Spleen (tissue), 11 donors: ENCODE results near the gene VASN. TPM values are rescaled to one million over a fixed set of nuclear protein-coding genes. Genes with fewer than 3 reads are reported as not detected.
"Not testable (repeated sequence)": the region's sequence is repeated elsewhere in the genome, so short reads cannot be mapped to it uniquely, and the experiment has no call there.

Source experiments
- DNase-seq: peaks from one replicate; pipeline ENCODE4 v3.0.0-alpha.2; 2020
- H3K27ac ChIP-seq, 8 donors: fragments of 200-600 bp; sonication (generic) in 7 of 8; 1 replicate in 4 of 8; 2 replicates in 4 of 8; pipeline versions ENCODE4 v1.5.0 to v1.8.0; 2016 to 2021; ENCODE audit warnings: inconsistent platforms in 4 of 8, mild to moderate bottlenecking in 4 of 8, moderate library complexity in 1 of 8
- H3K27me3 ChIP-seq, 7 donors: fragments of 200-600 bp; sonication (generic) in 6 of 7; replicated peaks in 1 of 7; 1 replicate in 4 of 7; 2 replicates in 3 of 7; pipeline versions ENCODE4 v1.5.0 to v1.8.0; 2016 to 2021; ENCODE audit warnings: inconsistent platforms in 3 of 7, mild to moderate bottlenecking in 1 of 7
- H3K36me3 ChIP-seq, 6 donors: fragments of 200-600 bp; sonication (generic) in 5 of 6; 1 replicate in 4 of 6; 2 replicates in 2 of 6; pipeline versions ENCODE4 v1.5.0 to v1.8.0; 2016 to 2021; ENCODE audit warnings: inconsistent platforms in 2 of 6
- H3K4me1 ChIP-seq, 6 donors: fragments of 200-600 bp; sonication (generic) in 5 of 6; 1 replicate in 3 of 6; 2 replicates in 3 of 6; pipeline versions ENCODE4 v1.5.0 to v1.8.0; 2016 to 2021; ENCODE audit warnings: inconsistent platforms in 3 of 6
- H3K4me3 ChIP-seq, 8 donors: fragments of 200-600 bp; sonication (generic) in 7 of 8; 1 replicate in 4 of 8; 2 replicates in 4 of 8; pipeline versions ENCODE4 v1.5.0 to v1.8.0; 2016 to 2021; ENCODE audit warnings: inconsistent platforms in 4 of 8, mild to moderate bottlenecking in 4 of 8, moderate library complexity in 2 of 8
- H3K9me3 ChIP-seq, 8 donors: fragments of 200-600 bp; sonication (generic) in 7 of 8; 1 replicate in 4 of 8; 2 replicates in 4 of 8; pipeline versions ENCODE4 v1.5.0 to v1.8.0; 2016 to 2021; ENCODE audit warnings: inconsistent platforms in 4 of 8
- POLR2A ChIP-seq, 3 donors: fragments of 450-650 bp; IDR thresholded peaks; one replicate each; pipeline ENCODE4 v1.5.1; 2017; ENCODE audit warnings: antibody characterized with exemption in 3 of 3, mild to moderate bottlenecking in 1 of 3
- POLR2AphosphoS5 ChIP-seq, 3 donors: sonication (generic); formaldehyde crosslinking; IDR thresholded peaks; one replicate each; pipeline ENCODE4 v1.5.1; 2017; ENCODE audit warnings: antibody characterized with exemption in 3 of 3
- WGBS, 5 donors: extraction: QIAGEN DNeasy Blood & Tissue Kit in 3 of 5; methylation state at CpG; one replicate each; pipeline versions ENCODE4 v1.1.5 to v1.1.7; 2013 to 2018; 5-methylcytosine and 5-hydroxymethylcytosine counted together
- intact Hi-C: fragments of 100-400 bp; cut with DNase I; formaldehyde crosslinking; loops from one replicate; pipeline ENCODE4 v1.15.0; 2023; ENCODE audit warnings: low total_unique reads
- polyA plus RNA-seq, 3 donors: library from polyadenylated mRNA; stranded (reverse); fragments of 200-250 nt; gene quantifications; one replicate each; pipeline ENCODE4 v1.2.1, GENCODE V29; 2013
- total RNA-seq, 7 donors: library from RNA; depleted of rRNA in 3 of 7; stranded (reverse); fragments of >200 nt in 3 of 7; fragmentation: NEBNext Ultra II Directional in 4 of 7; extraction: Animal tissue kit (Norgen Biotek cat#: 25700) in 4 of 7; gene quantifications; one replicate each; pipeline versions ENCODE4 v1.1.0 to v1.2.1, GENCODE V29; 2016 to 2021
- TF ChIP-seq, protein P1 (sequence below), 11 experiments: fragments of 200-600 bp in 7 of 11; fragments of 450-650 bp in 4 of 11; sonication (generic) in 4 of 11; IDR thresholded peaks in 8 of 11; conservative IDR thresholded peaks in 3 of 11; 1 replicate in 7 of 11; 2 replicates in 4 of 11; pipeline versions ENCODE4 v1.4.0 to v1.8.0; 2016 to 2021; ENCODE audit warnings: antibody characterized with exemption in 11 of 11, inconsistent platforms in 4 of 11, mild to moderate bottlenecking in 1 of 11
- donor health status: healthy with polysubstance abuse.
- donor health status: DM: no; HTN: no; CAD: no; lungs with moderate emphysema.
- donor health status: DM: no; HTN: no; CAD: no.
- donor health status: Bipolar disorder and iron deficiency.
- donor health status: healthy.
- donor health status: DM: no; HTN: no; CAD: no.
- donor health status: DM: yes; HTN: yes; CAD: no.

VASN gene
- total and polyA plus RNA-seq, 10 donors = 2.0 to 24.9 (median 11.2) TPM

DNA sequence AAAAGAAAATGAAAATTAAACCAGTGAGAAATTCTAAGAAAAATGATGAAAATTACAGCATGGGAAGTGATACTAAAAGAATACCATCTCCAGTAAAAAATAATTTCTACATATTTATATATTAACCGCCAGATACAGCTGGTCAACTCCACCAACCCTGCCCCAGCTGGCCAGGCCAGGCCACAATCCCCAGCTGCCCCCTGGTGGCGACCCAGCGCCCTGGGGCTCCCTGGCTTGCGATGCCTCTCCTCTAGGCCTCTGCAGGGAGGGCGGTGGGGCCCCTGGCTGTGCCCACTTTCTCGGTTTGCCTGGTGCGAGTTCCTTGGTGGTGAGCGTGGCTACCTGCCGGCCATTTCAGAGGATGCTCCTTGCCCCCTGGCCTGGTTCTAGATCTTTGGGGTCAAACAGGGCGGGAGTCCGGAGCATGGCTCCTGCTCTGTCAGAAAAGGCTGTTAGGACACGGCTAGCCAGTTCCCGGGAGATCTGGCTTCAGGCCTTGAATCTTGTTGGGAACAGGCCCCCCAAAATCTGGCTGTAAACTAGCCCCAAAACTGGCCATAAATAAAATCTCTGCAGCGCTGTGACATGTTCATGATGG is 41.3 kb upstream of the VASN start:
- H3K27ac ChIP-seq = peak overlapping the region in 1 of 8 donors; percentile 74

DNA sequence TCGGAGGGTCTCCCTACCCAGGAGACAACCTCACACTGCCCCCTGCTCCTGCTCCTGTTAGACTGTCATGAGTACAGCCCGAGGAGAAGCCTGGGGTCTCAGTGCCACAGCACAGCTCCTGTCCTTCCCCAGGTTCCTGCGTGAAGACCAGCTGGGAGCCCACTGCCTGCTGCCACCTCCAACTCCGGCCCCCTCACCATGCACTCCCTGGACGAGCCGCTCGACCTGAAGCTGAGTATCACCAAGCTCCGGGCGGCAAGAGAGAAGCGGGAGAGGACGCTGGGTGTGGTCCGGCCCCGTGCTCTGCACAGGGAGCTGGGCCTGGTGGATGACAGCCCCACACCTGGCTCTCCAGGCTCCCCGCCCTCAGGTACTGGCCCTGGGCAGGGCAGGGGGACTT is 39.6 kb upstream of the VASN start:
- Histone ChIP-seq H3K4me1 (peaks cover 19 to 36% (median 34%) of the 10 kb centered on the region in 6 donors), H3K9me3 (no peaks in the 10 kb centered on the region), H3K27me3 (peaks cover 0 to 31% (median 0%) of the 10 kb centered on the region in 7 donors), H3K4me3 (no peak overlapping the region), H3K27ac (no peak overlapping the region), H3K36me3 (peaks cover 0 to 39% (median 1%) of the 10 kb centered on the region in 6 donors)
- no peak for DNase-seq
- intact Hi-C loops = loop anchor here (5.0 kb wide), 1 partner anchor 45 kb away; no protein-coding TSS in a partner anchor
- 87 to 91% (median 91%) methylated on average over 13 to 14 of the region's 14 CpGs for WGBS, 5 donors
- TF ChIP-seq POLR2A (IDR thresholded peaks at IDR 0.05) = no peak
- peak in 1 of 3 donors; percentile 21 for TF ChIP-seq POLR2AphosphoS5 (IDR thresholded peaks at IDR 0.05)

More for the DNA sequence above, 41.3 kb upstream of the VASN start:
- intact Hi-C loops = loop anchor here (5.0 kb wide), 1 partner anchor 43 kb away; no protein-coding TSS in a partner anchor
- Histone ChIP-seq H3K4me3 (no peak overlapping the region), H3K9me3 (no peaks in the 10 kb centered on the region), H3K27me3 (peaks cover 0 to 33% (median 0%) of the 10 kb centered on the region in 7 donors), H3K36me3 (peaks cover 0 to 23% (median 0%) of the 10 kb centered on the region in 6 donors), H3K4me1 (peaks cover 19 to 52% (median 44%) of the 10 kb centered on the region in 6 donors)
- TF ChIP-seq POLR2A (IDR thresholded peaks at IDR 0.05) = no peak
- TF ChIP-seq POLR2AphosphoS5 (IDR thresholded peaks at IDR 0.05) = peak; percentile 16 to 77 (median 58)
- TF ChIP-seq, protein P1, sequence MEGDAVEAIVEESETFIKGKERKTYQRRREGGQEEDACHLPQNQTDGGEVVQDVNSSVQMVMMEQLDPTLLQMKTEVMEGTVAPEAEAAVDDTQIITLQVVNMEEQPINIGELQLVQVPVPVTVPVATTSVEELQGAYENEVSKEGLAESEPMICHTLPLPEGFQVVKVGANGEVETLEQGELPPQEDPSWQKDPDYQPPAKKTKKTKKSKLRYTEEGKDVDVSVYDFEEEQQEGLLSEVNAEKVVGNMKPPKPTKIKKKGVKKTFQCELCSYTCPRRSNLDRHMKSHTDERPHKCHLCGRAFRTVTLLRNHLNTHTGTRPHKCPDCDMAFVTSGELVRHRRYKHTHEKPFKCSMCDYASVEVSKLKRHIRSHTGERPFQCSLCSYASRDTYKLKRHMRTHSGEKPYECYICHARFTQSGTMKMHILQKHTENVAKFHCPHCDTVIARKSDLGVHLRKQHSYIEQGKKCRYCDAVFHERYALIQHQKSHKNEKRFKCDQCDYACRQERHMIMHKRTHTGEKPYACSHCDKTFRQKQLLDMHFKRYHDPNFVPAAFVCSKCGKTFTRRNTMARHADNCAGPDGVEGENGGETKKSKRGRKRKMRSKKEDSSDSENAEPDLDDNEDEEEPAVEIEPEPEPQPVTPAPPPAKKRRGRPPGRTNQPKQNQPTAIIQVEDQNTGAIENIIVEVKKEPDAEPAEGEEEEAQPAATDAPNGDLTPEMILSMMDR (IDR thresholded peaks at IDR 0.05 in 8 of 11, conservative IDR thresholded peaks at IDR 0.05 in 3 of 11) = peak; percentile 85 to 98 (median 95)
- WGBS, 5 donors = 41 to 53% (median 51%) methylated on average over 14 of the region's 14 CpGs
- peak; percentile 96 for DNase-seq

DNA sequence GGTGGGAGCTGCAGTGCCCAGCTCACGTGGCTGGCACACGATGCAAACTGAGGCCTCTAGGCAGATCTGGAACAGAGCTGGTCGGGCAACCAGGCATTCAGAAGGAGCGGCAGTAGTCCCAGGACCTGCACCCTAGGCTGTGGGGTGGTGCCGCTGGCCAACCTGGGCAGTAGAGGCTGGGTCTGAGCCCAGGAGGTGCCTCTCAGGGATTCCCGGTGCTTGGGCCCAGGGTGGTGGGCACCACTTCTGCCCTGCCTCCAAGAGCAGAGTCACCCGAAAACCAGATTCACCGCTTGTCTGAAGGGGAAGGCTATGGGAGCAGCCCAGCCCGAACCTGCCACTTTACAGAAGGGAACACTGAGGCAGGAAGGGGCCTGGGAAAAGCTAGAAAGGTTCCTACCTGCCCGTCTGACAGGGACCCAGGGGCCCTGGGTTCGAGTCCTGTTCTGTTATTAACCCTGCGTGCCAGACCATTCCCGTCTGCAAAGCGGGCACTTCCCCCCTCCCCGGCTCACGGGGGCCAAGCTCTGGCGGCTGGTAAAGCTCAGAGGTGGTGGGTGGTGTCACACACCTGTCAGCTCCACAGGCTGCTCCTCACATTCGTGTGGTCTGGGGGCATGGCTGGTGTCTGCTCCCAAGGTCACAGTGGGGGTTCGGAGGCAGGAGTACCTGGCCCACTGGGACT is 38.9 kb upstream of the VASN start:
- H3K27me3 ChIP-seq = peaks cover 0 to 24% (median 0%) of the 10 kb centered on the region in 7 donors
- H3K9me3 ChIP-seq = no peaks in the 10 kb centered on the region
- WGBS, 5 donors = 80 to 85% (median 82%) methylated on average over 13 to 19 of the region's 19 CpGs
- peaks cover 0 to 46% (median 5%) of the 10 kb centered on the region in 6 donors for H3K36me3 ChIP-seq
- TF ChIP-seq POLR2AphosphoS5 (IDR thresholded peaks at IDR 0.05) (no peak), POLR2A (IDR thresholded peaks at IDR 0.05) (no peak)
- TF ChIP-seq, protein P1 (IDR thresholded peaks at IDR 0.05 in 8 of 11, conservative IDR thresholded peaks at IDR 0.05 in 3 of 11) = no peak
- H3K4me1 ChIP-seq = peaks cover 18 to 29% (median 27%) of the 10 kb centered on the region in 6 donors
- H3K27ac ChIP-seq = no peak overlapping the region
- DNase-seq = no peak
- intact Hi-C loops = loop anchor here (5.0 kb wide), 1 partner anchor 45 kb away; no protein-coding TSS in a partner anchor
- H3K4me3 ChIP-seq = no peak overlapping the region

DNA sequence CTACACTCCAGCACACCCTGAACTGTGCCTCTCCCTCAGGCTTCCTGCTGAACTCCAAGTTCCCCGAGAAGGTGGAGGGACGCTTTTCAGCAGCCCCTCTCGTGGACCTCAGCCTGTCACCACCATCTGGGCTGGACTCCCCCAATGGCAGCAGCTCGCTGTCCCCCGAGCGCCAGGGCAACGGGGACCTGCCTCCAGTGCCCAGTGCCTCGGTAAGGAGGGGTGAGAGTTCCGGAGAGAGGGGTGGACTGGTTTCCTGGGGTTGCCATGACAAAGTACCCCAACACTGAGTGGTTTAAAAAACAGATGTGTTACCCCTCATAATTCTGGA is 38.4 kb upstream of the VASN start:
- H3K27me3 ChIP-seq = peaks cover 0 to 19% (median 0%) of the 10 kb centered on the region in 7 donors
- intact Hi-C loops = loop anchor here (5.0 kb wide), 1 partner anchor 46 kb away; no protein-coding TSS in a partner anchor
- H3K9me3 ChIP-seq = no peaks in the 10 kb centered on the region
- H3K36me3 ChIP-seq = peaks cover 0 to 51% (median 9%) of the 10 kb centered on the region in 6 donors
- peaks cover 13 to 24% (median 22%) of the 10 kb centered on the region in 6 donors for H3K4me1 ChIP-seq
- H3K4me3 ChIP-seq = no peak overlapping the region
- 55 to 69% (median 57%) methylated on average over 6 to 9 of the region's 9 CpGs for WGBS, 5 donors
- H3K27ac ChIP-seq = no peak overlapping the region
- TF ChIP-seq, protein P1 (IDR thresholded peaks at IDR 0.05 in 8 of 11, conservative IDR thresholded peaks at IDR 0.05 in 3 of 11) = no peak
- TF ChIP-seq POLR2A (IDR thresholded peaks at IDR 0.05) (no peak), POLR2AphosphoS5 (IDR thresholded peaks at IDR 0.05) (peak in 1 of 3 donors; percentile 16)
- DNase-seq = no peak

DNA sequence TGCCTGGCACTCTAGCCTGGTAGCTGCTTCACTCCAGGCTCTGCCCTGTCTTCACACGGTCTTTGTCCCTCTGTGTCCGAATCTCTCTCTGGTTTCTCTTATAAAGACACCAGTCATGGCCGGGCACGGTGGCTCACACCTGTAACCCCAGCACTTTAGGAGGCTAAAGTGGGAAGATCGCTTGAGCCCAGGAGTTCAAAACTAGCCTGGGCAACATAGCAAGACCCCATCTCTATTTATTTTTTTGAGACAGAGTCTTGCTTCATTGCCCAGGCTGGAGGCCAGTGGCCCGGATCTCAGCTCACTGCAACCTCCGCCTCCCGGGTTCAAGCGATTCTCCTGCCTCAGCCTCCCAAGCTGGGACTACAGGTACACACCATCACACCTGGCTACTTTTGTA is 37.9 kb upstream of the VASN start:
- H3K9me3 ChIP-seq, H3K27ac ChIP-seq, DNase-seq, H3K4me3 ChIP-seq: not testable (repeated sequence)
- H3K4me1 ChIP-seq = peaks cover 9 to 20% (median 18%) of the 10 kb centered on the region in 6 donors
- peaks cover 0 to 55% (median 13%) of the 10 kb centered on the region in 6 donors for H3K36me3 ChIP-seq
- intact Hi-C loops = loop anchor here (5.0 kb wide), 1 partner anchor 46 kb away; no protein-coding TSS in a partner anchor
- WGBS, 5 donors = 90 to 93% (median 92%) methylated on average over 9 of the region's 9 CpGs
- peaks cover 0 to 14% (median 0%) of the 10 kb centered on the region in 7 donors for H3K27me3 ChIP-seq
